Neural cell (in vitro differentiated cells): Measurements from ENCODE around the gene PLA2G2F.

Source experiments
- EZH2 ChIP-seq: fragments of 200-600, 300-800 bp; shearing (Covaris generic), sonication (generic); IDR thresholded peaks from 2 replicates; pipeline ENCODE4 v1.6.1; 2014; ENCODE audit warnings: antibody characterized with exemption, low read length, borderline replicate concordance, mild to moderate bottlenecking; ENCODE audit not compliant: insufficient read depth, poor library complexity, severe bottlenecking
- POLR2AphosphoS5 ChIP-seq: IDR thresholded peaks from 2 replicates; pipeline ENCODE4 v1.6.1; 2012
- TF ChIP-seq, protein P1 (sequence below): fragments of 450-650 bp; IDR thresholded peaks from 2 replicates; pipeline ENCODE4 v1.5.1; 2014; ENCODE audit warnings: antibody characterized with exemption, mild to moderate bottlenecking, moderate library complexity; ENCODE audit not compliant: poor library complexity, severe bottlenecking

DNA sequence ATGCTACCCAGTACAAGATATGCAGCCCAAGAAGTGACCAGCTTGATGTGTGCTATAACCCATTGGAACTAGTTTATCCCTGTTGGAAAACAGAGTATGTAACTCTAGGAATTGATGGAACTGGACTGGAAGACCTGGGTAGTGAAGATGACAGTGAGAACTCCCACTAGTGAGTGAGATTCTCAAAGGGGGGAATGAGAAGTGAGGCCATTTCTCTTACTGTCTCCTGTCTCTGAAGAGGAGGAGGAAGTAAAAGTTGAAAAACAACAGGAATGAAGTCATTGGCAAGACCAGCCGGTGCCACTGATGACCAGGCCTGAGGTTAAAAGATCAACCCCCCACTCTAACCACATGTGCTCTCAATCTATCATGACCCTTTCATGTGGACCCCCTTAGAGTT lies 20.9 kb downstream of the PLA2G2F start:
- TF ChIP-seq, protein P1, sequence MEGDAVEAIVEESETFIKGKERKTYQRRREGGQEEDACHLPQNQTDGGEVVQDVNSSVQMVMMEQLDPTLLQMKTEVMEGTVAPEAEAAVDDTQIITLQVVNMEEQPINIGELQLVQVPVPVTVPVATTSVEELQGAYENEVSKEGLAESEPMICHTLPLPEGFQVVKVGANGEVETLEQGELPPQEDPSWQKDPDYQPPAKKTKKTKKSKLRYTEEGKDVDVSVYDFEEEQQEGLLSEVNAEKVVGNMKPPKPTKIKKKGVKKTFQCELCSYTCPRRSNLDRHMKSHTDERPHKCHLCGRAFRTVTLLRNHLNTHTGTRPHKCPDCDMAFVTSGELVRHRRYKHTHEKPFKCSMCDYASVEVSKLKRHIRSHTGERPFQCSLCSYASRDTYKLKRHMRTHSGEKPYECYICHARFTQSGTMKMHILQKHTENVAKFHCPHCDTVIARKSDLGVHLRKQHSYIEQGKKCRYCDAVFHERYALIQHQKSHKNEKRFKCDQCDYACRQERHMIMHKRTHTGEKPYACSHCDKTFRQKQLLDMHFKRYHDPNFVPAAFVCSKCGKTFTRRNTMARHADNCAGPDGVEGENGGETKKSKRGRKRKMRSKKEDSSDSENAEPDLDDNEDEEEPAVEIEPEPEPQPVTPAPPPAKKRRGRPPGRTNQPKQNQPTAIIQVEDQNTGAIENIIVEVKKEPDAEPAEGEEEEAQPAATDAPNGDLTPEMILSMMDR = no peak
- TF ChIP-seq EZH2 (no peak), POLR2AphosphoS5 (no peak)
